HEK293 (cell line): ENCODE results near the gene FBXO21.
"Not testable (repeated sequence)": the region's sequence is repeated elsewhere in the genome, so short reads cannot be mapped to it uniquely, and the experiment has no call there.

Source experiments
- CTCF ChIA-PET: fragments of 350-600 bp; formaldehyde crosslinking; extraction: SDS; loops from one replicate; lab custom pipeline; 2021; ENCODE audit warnings: antibody characterized with exemption; lab: Yijun Ruan, JAX
- POLR2A ChIA-PET: fragments of 300-600 bp; formaldehyde crosslinking; extraction: SDS; loops from one replicate; lab custom pipeline; 2020; ENCODE audit warnings: antibody characterized with exemption, inconsistent platforms; lab: Yijun Ruan, JAX
- H3K27ac ChIP-seq: fragments of 200-500 bp; sonication (Bioruptor generic); 2 replicates; pipeline ENCODE4 v1.5.1; 2014; ENCODE audit warnings: low read depth, low read length, control low read depth, inconsistent platforms; ENCODE audit errors: extremely low read depth
- H3K36me3 ChIP-seq, 2 experiments: fragments of 200-500 bp in 1 of 2; sonication (Bioruptor generic) in 1 of 2; 1 replicate in 1 of 2; 2 replicates in 1 of 2; pipeline ENCODE4 v1.5.1; 2014 to 2017; ENCODE audit warnings: inconsistent platforms in 2 of 2, low read length in 2 of 2; ENCODE audit not compliant: control insufficient read depth in 2 of 2, insufficient read depth in 1 of 2
- H3K4me1 ChIP-seq: fragments of 200-500 bp; sonication (Bioruptor generic); 2 replicates; pipeline ENCODE4 v1.5.1; 2014; ENCODE audit warnings: mild to moderate bottlenecking, low read length, inconsistent platforms; ENCODE audit not compliant: control insufficient read depth, insufficient read depth
- H3K4me3 ChIP-seq: 2 replicates; pipeline ENCODE4 v1.5.1; 2011; ENCODE audit warnings: low read depth, mild to moderate bottlenecking, control low read depth, low read length, moderate library complexity
- H3K9me3 ChIP-seq: fragments of 200-500 bp; sonication (Bioruptor generic); 2 replicates; pipeline ENCODE4 v1.5.1; 2014; ENCODE audit warnings: low read depth, low read length, inconsistent platforms; ENCODE audit not compliant: control insufficient read depth, insufficient read depth
- ATF2 ChIP-seq: fragments of 450-650 bp; formaldehyde crosslinking; IDR thresholded peaks from 2 replicates; pipeline ENCODE4 v1.5.1; 2016; ENCODE audit warnings: missing biosample characterization, missing genetic modification characterization, low read depth
- FEZF1 ChIP-seq: fragments of 450-650 bp; formaldehyde crosslinking; IDR thresholded peaks from 2 replicates; pipeline ENCODE4 v1.5.1; 2016; ENCODE audit warnings: missing biosample characterization, missing genetic modification characterization
- HOXD13 ChIP-seq: sonication (generic); formaldehyde crosslinking; IDR thresholded peaks from 2 replicates; pipeline ENCODE4 v1.8.0; 2022; ENCODE audit warnings: missing genetic modification reagents, borderline replicate concordance
- KLF1 ChIP-seq: fragments of 450-650 bp; formaldehyde crosslinking; IDR thresholded peaks from 2 replicates; pipeline ENCODE4 v1.5.1; 2016; ENCODE audit warnings: missing biosample characterization, missing genetic modification characterization
- KLF8 ChIP-seq: fragments of 450-650 bp; formaldehyde crosslinking; IDR thresholded peaks from 2 replicates; pipeline ENCODE4 v1.5.1; 2016; ENCODE audit warnings: missing biosample characterization, missing genetic modification characterization
- OSR2 ChIP-seq: fragments of 450-650 bp; formaldehyde crosslinking; IDR thresholded peaks from 2 replicates; pipeline ENCODE4 v1.5.1; 2016; ENCODE audit warnings: missing biosample characterization, missing genetic modification characterization
- PRDM2 ChIP-seq: fragments of 450-650 bp; formaldehyde crosslinking; IDR thresholded peaks from 2 replicates; pipeline ENCODE4 v1.5.1; 2016; ENCODE audit warnings: missing biosample characterization, missing genetic modification characterization, borderline replicate concordance
- TSHZ1 ChIP-seq: fragments of 450-650 bp; formaldehyde crosslinking; IDR thresholded peaks from 2 replicates; pipeline ENCODE4 v1.5.1; 2016; ENCODE audit warnings: missing biosample characterization, missing genetic modification characterization, borderline replicate concordance
- ZBTB10 ChIP-seq: fragments of 450-650 bp; formaldehyde crosslinking; IDR thresholded peaks from 2 replicates; pipeline ENCODE4 v1.5.1; 2016; ENCODE audit warnings: missing biosample characterization, missing genetic modification characterization
- ZFHX2 ChIP-seq: fragments of 450-650 bp; formaldehyde crosslinking; conservative IDR thresholded peaks from 2 replicates; pipeline ENCODE4 v1.5.1; 2016; ENCODE audit warnings: missing biosample characterization, missing genetic modification characterization
- ZNF174 ChIP-seq: fragments of 450-650 bp; formaldehyde crosslinking; IDR thresholded peaks from 2 replicates; pipeline ENCODE4 v1.5.0; 2017; ENCODE audit warnings: missing biosample characterization, mild to moderate bottlenecking, missing genetic modification characterization
- ZNF529 ChIP-seq: fragments of 450-650 bp; formaldehyde crosslinking; IDR thresholded peaks from 2 replicates; pipeline ENCODE4 v1.5.1; 2017; ENCODE audit warnings: missing genetic modification characterization, missing biosample characterization; ENCODE audit not compliant: insufficient replicate concordance
- ZNF629 ChIP-seq: fragments of 450-650 bp; formaldehyde crosslinking; IDR thresholded peaks from 2 replicates; pipeline ENCODE4 v1.5.1; 2017; ENCODE audit warnings: missing biosample characterization, missing genetic modification characterization
- ZNF707 ChIP-seq: fragments of 450-650 bp; formaldehyde crosslinking; IDR thresholded peaks from 2 replicates; pipeline ENCODE4 v1.5.1; 2016; ENCODE audit warnings: missing biosample characterization, missing genetic modification characterization

The FBXO21 gene

GRCh38 chr12:117105902-117106301 is 84.4 kb downstream of the FBXO21 start (continued):
- no peak for TF ChIP-seq ZNF174 (tag by site-specific recombination)
- 0 out of 2 replicates have a peak, but pooled peaks have one; percentile 20 for TF ChIP-seq ZFHX2 (tag by site-specific recombination)
- TF ChIP-seq KLF1 (tag by site-specific recombination), result peak; percentile 56
- TF ChIP-seq PRDM2 (tag by site-specific recombination), result no peak
- TF ChIP-seq KLF8, result peak; percentile 68; the same call in 1 of the 2 replicates
- peak; percentile 9 for TF ChIP-seq ZNF529 (tag by site-specific recombination)
- peak; percentile 68; the same call in 1 of the 2 replicates for TF ChIP-seq TSHZ1
- TF ChIP-seq ZBTB10 (tag by site-specific recombination), result no peak
- no peak for TF ChIP-seq FEZF1 (tag by site-specific recombination)
- TF ChIP-seq ZNF707 (tag by site-specific recombination), result no peak
- TF ChIP-seq ZNF629 (tag by site-specific recombination), result no peak
- TF ChIP-seq ATF2 (tag by site-specific recombination), result 0 out of 2 replicates have a peak, but pooled peaks have one; percentile 21
- TF ChIP-seq OSR2 (tag by site-specific recombination), result peak; percentile 66
- peak; percentile 73; the same call in 1 of the 2 replicates for TF ChIP-seq HOXD13
- TF ChIP-seq, all 188 proteins: peak for 19

- H3K4me3 ChIP-seq, H3K36me3 ChIP-seq, H3K4me1 ChIP-seq, POLR2A ChIA-PET, H3K9me3 ChIP-seq, H3K27ac ChIP-seq: not testable (repeated sequence)
- CTCF ChIA-PET, result interaction anchor here (1.3 kb wide), 1 partner anchor 16 kb away, joined by 8 read pairs; no protein-coding TSS in a partner anchor
These were observed 86.3 kb downstream of the FBXO21 start for GRCh38 chr12:117104003-117104402.
